Kidney glomerular epithelial cell (primary cell): ENCODE measurements around the gene RRAS2.
"Not testable (repeated sequence)": the region's sequence is repeated elsewhere in the genome, so short reads cannot be mapped to it uniquely, and the experiment has no call there.

Source experiments
- DNase-seq: peaks from one replicate; lab custom pipeline; 2025; lab: John Stamatoyannopoulos, UW

Gene RRAS2

GRCh38 chr11:14371249-14371648 is 12.3 kb upstream of the RRAS2 start:
- no peak for DNase-seq

- no peak for DNase-seq
Measured at GRCh38 chr11:14370496-14370895, 11.5 kb upstream of the RRAS2 start.

- DNase-seq, result no peak
Measured at GRCh38 chr11:14369598-14369997, 10.6 kb upstream of the RRAS2 start.

GRCh38 chr11:14366936-14367335 is 8.0 kb upstream of the RRAS2 start:
- no peak for DNase-seq

GRCh38 chr11:14364322-14364721 is 5.3 kb upstream of the RRAS2 start:
- DNase-seq, result no peak

- DNase-seq, result no peak
Measured at GRCh38 chr11:14362611-14363010, 3.6 kb upstream of the RRAS2 start.

- DNase-seq, result no peak
Measured at GRCh38 chr11:14361951-14362350, 3.0 kb upstream of the RRAS2 start.

GRCh38 chr11:14360976-14361375 is 2.0 kb upstream of the RRAS2 start:
- DNase-seq, result no peak

GRCh38 chr11:14359501-14360031 is 583 bp upstream of the RRAS2 start:
- DNase-seq, result no peak

- DNase-seq, result peak; percentile 71
Measured at GRCh38 chr11:14357881-14358728, 878 bp downstream of the RRAS2 start.

- DNase-seq, result no peak
Measured at GRCh38 chr11:14356342-14356741, 2.6 kb downstream of the RRAS2 start.

- not testable (repeated sequence) for DNase-seq
Measured at GRCh38 chr11:14354604-14355003, 4.4 kb downstream of the RRAS2 start.

- DNase-seq, result no peak
Measured at GRCh38 chr11:14350716-14351238, 8.2 kb downstream of the RRAS2 start.

- DNase-seq, result no peak
Measured at GRCh38 chr11:14350215-14350614, 8.8 kb downstream of the RRAS2 start.

GRCh38 chr11:14347991-14348390 is 11.0 kb downstream of the RRAS2 start:
- no peak for DNase-seq

GRCh38 chr11:14347494-14347893 is 11.5 kb downstream of the RRAS2 start:
- no peak for DNase-seq

- no peak for DNase-seq
Measured at GRCh38 chr11:14346303-14346955, 12.6 kb downstream of the RRAS2 start.

- DNase-seq, result no peak
Measured at GRCh38 chr11:14345668-14346067, 13.3 kb downstream of the RRAS2 start.

GRCh38 chr11:14345016-14345415 is 14.0 kb downstream of the RRAS2 start:
- not testable (repeated sequence) for DNase-seq

- DNase-seq, result no peak
Measured at GRCh38 chr11:14342906-14343305, 16.1 kb downstream of the RRAS2 start.

GRCh38 chr11:14341968-14342367 is 17.0 kb downstream of the RRAS2 start:
- DNase-seq, result no peak

GRCh38 chr11:14340721-14341120 is 18.3 kb downstream of the RRAS2 start:
- no peak for DNase-seq

- DNase-seq, result no peak
Measured at GRCh38 chr11:14339356-14339755, 19.6 kb downstream of the RRAS2 start.
